HTERT RPE-1 (cell line): ENCODE data around the gene GPN2.
"Not testable (repeated sequence)": the region's sequence is repeated elsewhere in the genome, so short reads cannot be mapped to it uniquely, and the experiment has no call there.

ENCODE experiments used
- in situ Hi-C: fragments of 300-500 bp; cut with MboI; formaldehyde crosslinking; loops from 4 replicates; pipeline ENCODE4 v1.14.3; 2020; ENCODE audit warnings: low sequenced_read_pairs

The GPN2 gene

GRCh38 chr1:26861286-26861701 is 28.8 kb downstream of the GPN2 start:
- in situ Hi-C loops, result no loop called here

GRCh38 chr1:26858891-26859640 is 31.0 kb downstream of the GPN2 start:
- in situ Hi-C loops, result no loop called here

GRCh38 chr1:26858160-26858559 is 31.9 kb downstream of the GPN2 start:
- in situ Hi-C loops, result no loop called here

GRCh38 chr1:26857473-26858060 is 32.5 kb downstream of the GPN2 start:
- in situ Hi-C loops, result no loop called here

- in situ Hi-C loops, result no loop called here
These were observed 33.2 kb downstream of the GPN2 start for GRCh38 chr1:26856604-26857469.

GRCh38 chr1:26856181-26856580 is 33.9 kb downstream of the GPN2 start:
- in situ Hi-C loops, result no loop called here

- in situ Hi-C loops, result no loop called here
These were observed 34.4 kb downstream of the GPN2 start for GRCh38 chr1:26855636-26856035.

- in situ Hi-C loops, result no loop called here
These were observed 35.2 kb downstream of the GPN2 start for GRCh38 chr1:26854906-26855305.

- in situ Hi-C loops, result no loop called here
These were observed 36.5 kb downstream of the GPN2 start for GRCh38 chr1:26853600-26853999.

- in situ Hi-C loops, result no loop called here
These were observed 36.9 kb downstream of the GPN2 start for GRCh38 chr1:26853156-26853555.

- in situ Hi-C loops, result no loop called here
These were observed 37.4 kb downstream of the GPN2 start for GRCh38 chr1:26852701-26853100.

GRCh38 chr1:26851106-26851684 is 38.9 kb downstream of the GPN2 start:
- in situ Hi-C loops, result no loop called here

GRCh38 chr1:26848941-26849774 is 40.9 kb downstream of the GPN2 start:
- in situ Hi-C loops, result no loop called here

- in situ Hi-C loops, result no loop called here
These were observed 41.6 kb downstream of the GPN2 start for GRCh38 chr1:26848499-26848898.

- in situ Hi-C loops, result not testable (repeated sequence)
These were observed 42.3 kb downstream of the GPN2 start for GRCh38 chr1:26847826-26848225.

- in situ Hi-C loops, result no loop called here
These were observed 45.5 kb downstream of the GPN2 start for GRCh38 chr1:26844424-26845196.

GRCh38 chr1:26839779-26840178 is 50.3 kb downstream of the GPN2 start:
- in situ Hi-C loops, result no loop called here

GRCh38 chr1:26839339-26839722 is 50.8 kb downstream of the GPN2 start:
- in situ Hi-C loops, result no loop called here

- in situ Hi-C loops, result no loop called here
These were observed 51.4 kb downstream of the GPN2 start for GRCh38 chr1:26838474-26839338.
